SU-DHL-6 (cell line): ENCODE results near the gene SFSWAP.

ENCODE experiments used
- EZH2phosphoT487 ChIP-seq: fragments of 200-600 bp; sonication (generic), shearing (Covaris generic); conservative IDR thresholded peaks from 2 replicates; pipeline ENCODE4 v1.6.1; 2018; ENCODE audit warnings: mild to moderate bottlenecking, antibody characterized with exemption, low read length, moderate library complexity, mixed read lengths
- TF ChIP-seq, protein P1 (sequence below): fragments of 200-600 bp; sonication (generic); IDR thresholded peaks from one replicate; pipeline ENCODE4 v1.5.1; 2017; ENCODE audit warnings: antibody characterized with exemption, mild to moderate bottlenecking, low read length, moderate library complexity; ENCODE audit not compliant: insufficient read depth, poor library complexity, severe bottlenecking

DNA sequence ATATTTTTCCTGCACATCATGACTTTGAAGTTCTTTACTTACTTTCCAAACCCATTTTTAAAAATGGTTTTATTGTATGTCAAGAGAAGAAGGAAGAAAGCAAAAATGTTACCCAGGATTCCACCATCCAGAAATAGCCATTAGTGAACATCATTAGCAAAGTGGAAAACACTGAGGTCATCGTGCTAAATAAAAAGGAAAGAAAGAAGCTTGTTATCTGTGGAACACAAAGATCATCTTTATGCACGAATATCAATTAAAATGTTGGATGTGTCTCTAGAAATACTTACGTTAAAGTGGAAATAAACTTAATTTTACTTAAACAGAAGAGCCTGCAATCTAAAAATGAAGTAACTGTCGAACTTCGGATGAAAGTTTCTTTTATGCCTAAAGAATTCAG, 27.3 kb downstream of the SFSWAP start:
- TF ChIP-seq, protein P1, sequence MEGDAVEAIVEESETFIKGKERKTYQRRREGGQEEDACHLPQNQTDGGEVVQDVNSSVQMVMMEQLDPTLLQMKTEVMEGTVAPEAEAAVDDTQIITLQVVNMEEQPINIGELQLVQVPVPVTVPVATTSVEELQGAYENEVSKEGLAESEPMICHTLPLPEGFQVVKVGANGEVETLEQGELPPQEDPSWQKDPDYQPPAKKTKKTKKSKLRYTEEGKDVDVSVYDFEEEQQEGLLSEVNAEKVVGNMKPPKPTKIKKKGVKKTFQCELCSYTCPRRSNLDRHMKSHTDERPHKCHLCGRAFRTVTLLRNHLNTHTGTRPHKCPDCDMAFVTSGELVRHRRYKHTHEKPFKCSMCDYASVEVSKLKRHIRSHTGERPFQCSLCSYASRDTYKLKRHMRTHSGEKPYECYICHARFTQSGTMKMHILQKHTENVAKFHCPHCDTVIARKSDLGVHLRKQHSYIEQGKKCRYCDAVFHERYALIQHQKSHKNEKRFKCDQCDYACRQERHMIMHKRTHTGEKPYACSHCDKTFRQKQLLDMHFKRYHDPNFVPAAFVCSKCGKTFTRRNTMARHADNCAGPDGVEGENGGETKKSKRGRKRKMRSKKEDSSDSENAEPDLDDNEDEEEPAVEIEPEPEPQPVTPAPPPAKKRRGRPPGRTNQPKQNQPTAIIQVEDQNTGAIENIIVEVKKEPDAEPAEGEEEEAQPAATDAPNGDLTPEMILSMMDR = no peak
- TF ChIP-seq EZH2phosphoT487 = no peak
